GM12873 (cell line): ENCODE results near the gene HIGD2A.

Source experiments
- CTCF ChIP-seq: IDR thresholded peaks from 2 replicates; pipeline ENCODE4 v1.5.1; 2012; ENCODE audit warnings: low read depth, mild to moderate bottlenecking, moderate library complexity, low read length, control low read depth; ENCODE audit not compliant: insufficient read depth; ENCODE audit errors: missing control alignments

The HIGD2A gene

GRCh38 chr5:176425138-176425537 lies 36.6 kb downstream of the HIGD2A start:
- TF ChIP-seq CTCF, result no peak

- TF ChIP-seq CTCF, result no peak
These were observed 37.2 kb downstream of the HIGD2A start for GRCh38 chr5:176425791-176426190.

GRCh38 chr5:176426876-176427275 lies 38.3 kb downstream of the HIGD2A start:
- no peak for TF ChIP-seq CTCF

- TF ChIP-seq CTCF, result no peak
These were observed 39.4 kb downstream of the HIGD2A start for GRCh38 chr5:176427971-176428370.

- TF ChIP-seq CTCF, result no peak
These were observed 41.4 kb downstream of the HIGD2A start for GRCh38 chr5:176429972-176430371.

- no peak for TF ChIP-seq CTCF
These were observed 44.2 kb downstream of the HIGD2A start for GRCh38 chr5:176432707-176433106.

- no peak for TF ChIP-seq CTCF
These were observed 48.1 kb downstream of the HIGD2A start for GRCh38 chr5:176436656-176437055.
